K562 (cell line): ENCODE measurements around the gene MYO15A. TPM values are rescaled to one million over a fixed set of nuclear protein-coding genes. Genes with fewer than 3 reads are reported as not detected.

Source experiments
- ASH1L ChIP-seq: fragments of 450-650 bp; IDR thresholded peaks from 2 replicates; pipeline ENCODE4 v1.6.1; 2018; ENCODE audit warnings: borderline replicate concordance, mild to moderate bottlenecking, low read depth; ENCODE audit not compliant: partially characterized antibody
- CBFA2T3 ChIP-seq: fragments of 450-650 bp; IDR thresholded peaks from 2 replicates; pipeline ENCODE4 v1.6.1; 2017
- CHD2 ChIP-seq: IDR thresholded peaks from 2 replicates; pipeline ENCODE4 v1.6.1; 2011; ENCODE audit warnings: low read depth, low read length
- ETV6 ChIP-seq, 3 experiments: fragments of 150-350 bp in 1 of 3; sonication (generic) in 1 of 3; formaldehyde crosslinking in 1 of 3; IDR thresholded peaks; 2 replicates each; pipeline versions ENCODE4 v1.6.1 to v1.8.0; 2014 to 2022; ENCODE audit warnings: borderline replicate concordance in 2 of 3, low read depth in 2 of 3, antibody characterized with exemption in 1 of 3, low read length in 1 of 3, mild to moderate bottlenecking in 1 of 3, missing genetic modification reagents in 1 of 3
- HDAC2 ChIP-seq: fragments of 450-650 bp; IDR thresholded peaks from 2 replicates; pipeline ENCODE4 v1.6.1; 2016; ENCODE audit warnings: mild to moderate bottlenecking
- MED1 ChIP-seq: sonication (generic); formaldehyde crosslinking; IDR thresholded peaks from 2 replicates; pipeline ENCODE4 v1.8.1; 2023; ENCODE audit warnings: missing genetic modification reagents, borderline replicate concordance
- NFXL1 ChIP-seq: fragments of 450-650 bp; formaldehyde crosslinking; IDR thresholded peaks from 2 replicates; pipeline ENCODE4 v1.4.0; 2021; ENCODE audit warnings: mild to moderate bottlenecking
- OTX1 ChIP-seq: fragments of 450-650 bp; formaldehyde crosslinking; IDR thresholded peaks from 2 replicates; pipeline ENCODE4 v1.4.0; 2022; ENCODE audit warnings: mild to moderate bottlenecking
- PPARD ChIP-seq: fragments of 250-450 bp; sonication (Bioruptor Pico); IDR thresholded peaks from 2 replicates; pipeline ENCODE4 v1.8.0; 2022; ENCODE audit warnings: inconsistent platforms, mild to moderate bottlenecking, moderate library complexity
- RBM39 ChIP-seq: fragments of 200-400 bp; formaldehyde crosslinking; optimal IDR thresholded peaks from 2 replicates; pipeline ENCODE3; 2018; ENCODE audit warnings: low read depth, low read length
- SETDB1 ChIP-seq: IDR thresholded peaks from one replicate; pipeline ENCODE4 v1.6.1; 2012; ENCODE audit warnings: low read length, control low read depth, inconsistent platforms
- SMARCB1 ChIP-seq: IDR thresholded peaks from 2 replicates; pipeline ENCODE4 v1.6.1; 2011; ENCODE audit warnings: improper control_type of control experiment, low read depth; ENCODE audit not compliant: insufficient read length
- SMC3 ChIP-seq: conservative IDR thresholded peaks from 2 replicates; pipeline ENCODE4 v1.6.1; 2011; ENCODE audit warnings: low read depth, low read length, improper control_type of control experiment; ENCODE audit not compliant: insufficient read depth
- STAG1 ChIP-seq: sonication (generic); formaldehyde crosslinking; IDR thresholded peaks from 2 replicates; pipeline ENCODE4 v1.5.0; 2020; ENCODE audit warnings: missing genetic modification reagents, borderline replicate concordance
- TCF7L2 ChIP-seq: fragments of 150-350 bp; IDR thresholded peaks from 2 replicates; pipeline ENCODE4 v1.6.1; 2016; ENCODE audit warnings: low read depth, mild to moderate bottlenecking, low read length, moderate library complexity
- YY1 ChIP-seq, 3 experiments: IDR thresholded peaks; 2 replicates each; pipeline ENCODE4 v1.6.1; 2011; ENCODE audit warnings: low read length in 2 of 3, mild to moderate bottlenecking in 2 of 3, moderate library complexity in 2 of 3, borderline replicate concordance in 1 of 3, control low read depth in 1 of 3, low read depth in 1 of 3; ENCODE audit not compliant: insufficient read depth in 3 of 3, insufficient replicate concordance in 2 of 3, control insufficient read depth in 1 of 3, insufficient read length in 1 of 3; ENCODE audit errors: extremely low read depth in 1 of 3
- ZFP36 ChIP-seq: fragments of 150-350 bp; IDR thresholded peaks from 2 replicates; pipeline ENCODE4 v1.6.1; 2018; ENCODE audit warnings: low read length, low read depth; ENCODE audit not compliant: partially characterized antibody
- ZNF444 ChIP-seq: fragments of 250-450 bp; sonication (Bioruptor Pico); IDR thresholded peaks from 2 replicates; pipeline ENCODE4 v1.4.0; 2020; ENCODE audit warnings: mild to moderate bottlenecking, moderate library complexity
- ZNF551 ChIP-seq: fragments of 250-450 bp; sonication (Bioruptor Pico); IDR thresholded peaks from 2 replicates; pipeline ENCODE4 v1.5.0; 2021; ENCODE audit warnings: mild to moderate bottlenecking, moderate library complexity
- ZNF586 ChIP-seq: fragments of 450-650 bp; formaldehyde crosslinking; conservative IDR thresholded peaks from 2 replicates; pipeline ENCODE4 v1.4.0; 2020; ENCODE audit warnings: mild to moderate bottlenecking, moderate library complexity
- ZNF707 ChIP-seq: fragments of 250-450 bp; sonication (Bioruptor Pico); conservative IDR thresholded peaks from 2 replicates; pipeline ENCODE4 v1.8.0; 2022; ENCODE audit warnings: inconsistent platforms, mild to moderate bottlenecking, moderate library complexity
- polyA plus RNA-seq, 8 experiments: library from polyadenylated mRNA; depleted of rRNA in 4 of 8; stranded (reverse) in 5 of 8; unstranded in 3 of 8; fragments of >200 nt; fragmentation: Nextera tagmentation in 2 of 8; fragmentation: Illumina TruSeq in 1 of 8; extraction: Ambion mirVana in 2 of 8; extraction: Trizol in 1 of 8; gene quantifications; 2 replicates each; pipeline versions ENCODE4 v1.2.1 to v1.2.3, GENCODE V29; 2011 to 2014; ENCODE audit warnings: inconsistent platforms in 1 of 8, missing spikeins in 1 of 8
- total RNA-seq, 7 experiments: library from RNA; depleted of rRNA in 6 of 7; stranded (reverse); fragments of >200 nt in 6 of 7; fragmentation: Illumina TruSeq in 2 of 7; extraction: Trizol in 2 of 7; gene quantifications; 2 replicates each; pipeline versions ENCODE4 v1.2.1 to v1.2.3, GENCODE V29; 2011 to 2021; ENCODE audit warnings: low replicate concordance in 1 of 7
- TF ChIP-seq, protein P1 (sequence below): sonication (generic); formaldehyde crosslinking; IDR thresholded peaks from 2 replicates; pipeline ENCODE4 v1.8.0; 2022; ENCODE audit warnings: mild to moderate bottlenecking, missing genetic modification reagents, borderline replicate concordance
- TF ChIP-seq, protein P2 (sequence below): IDR thresholded peaks from 2 replicates; pipeline ENCODE4 v1.6.1; 2012; ENCODE audit warnings: low read depth, low read length, improper control_type of control experiment, borderline replicate concordance

Gene MYO15A
- total and polyA plus RNA-seq, 9 of the 15 experiments (the other 6 are each of a cell fraction or from before 2014, with no cell fraction given) = 0.05 to 0.88 (median 0.14) TPM; not detected in 1

DNA sequence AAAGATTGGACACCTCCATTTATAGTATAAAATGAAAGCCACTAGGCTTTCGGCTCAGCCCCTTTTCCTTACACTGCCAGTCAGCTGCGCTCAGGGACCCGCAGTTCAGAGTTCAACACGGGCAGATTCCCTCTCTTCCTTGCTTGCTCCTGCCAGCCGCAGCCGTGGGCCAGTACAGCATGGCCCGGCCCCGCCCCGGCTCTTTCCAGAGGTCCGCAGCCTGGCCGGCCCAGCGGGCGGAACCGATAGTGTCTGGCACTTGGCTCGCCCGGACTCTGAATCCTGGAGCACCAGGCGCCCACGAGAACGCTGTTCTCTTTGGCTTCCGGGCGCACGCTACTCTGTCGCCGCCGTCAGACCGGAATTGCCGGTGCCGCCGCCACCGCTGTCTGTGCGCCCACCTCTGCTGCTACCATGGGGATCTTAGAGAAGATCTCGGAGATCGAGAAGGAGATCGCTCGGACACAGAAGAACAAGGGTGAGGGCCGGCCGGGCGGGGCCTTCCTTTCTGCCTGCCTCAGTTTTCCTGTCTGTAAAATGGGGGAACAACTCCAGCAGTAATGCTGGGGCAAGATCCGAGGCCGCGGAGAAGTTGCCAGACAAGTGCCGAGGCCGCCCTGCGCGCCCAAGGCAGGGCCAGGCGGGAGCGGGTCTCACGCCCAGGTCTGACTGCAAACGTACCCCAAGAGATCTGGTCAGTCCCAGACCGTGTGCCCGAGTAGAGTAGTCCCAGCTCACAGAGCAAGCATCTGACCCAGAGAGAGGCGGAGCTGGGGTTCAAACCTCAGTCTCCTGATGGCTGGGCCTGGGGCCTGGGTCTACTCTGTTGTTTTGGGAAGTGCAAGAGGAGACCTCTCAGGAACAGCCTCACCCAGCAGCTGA, 20.7 kb upstream of the MYO15A start, which contains the start of gene DRG2 (continued):
- TF ChIP-seq, protein P1, sequence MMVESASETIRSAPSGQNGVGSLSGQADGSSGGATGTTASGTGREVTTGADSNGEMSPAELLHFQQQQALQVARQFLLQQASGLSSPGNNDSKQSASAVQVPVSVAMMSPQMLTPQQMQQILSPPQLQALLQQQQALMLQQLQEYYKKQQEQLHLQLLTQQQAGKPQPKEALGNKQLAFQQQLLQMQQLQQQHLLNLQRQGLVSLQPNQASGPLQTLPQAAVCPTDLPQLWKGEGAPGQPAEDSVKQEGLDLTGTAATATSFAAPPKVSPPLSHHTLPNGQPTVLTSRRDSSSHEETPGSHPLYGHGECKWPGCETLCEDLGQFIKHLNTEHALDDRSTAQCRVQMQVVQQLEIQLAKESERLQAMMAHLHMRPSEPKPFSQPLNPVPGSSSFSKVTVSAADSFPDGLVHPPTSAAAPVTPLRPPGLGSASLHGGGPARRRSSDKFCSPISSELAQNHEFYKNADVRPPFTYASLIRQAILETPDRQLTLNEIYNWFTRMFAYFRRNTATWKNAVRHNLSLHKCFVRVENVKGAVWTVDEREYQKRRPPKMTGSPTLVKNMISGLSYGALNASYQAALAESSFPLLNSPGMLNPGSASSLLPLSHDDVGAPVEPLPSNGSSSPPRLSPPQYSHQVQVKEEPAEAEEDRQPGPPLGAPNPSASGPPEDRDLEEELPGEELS = no peak; the same call in 1 of the 2 replicates
- TF ChIP-seq CBFA2T3 = no peak
- TF ChIP-seq ZNF707 (CRISPR knock-in tag) = no peak
- TF ChIP-seq ZFP36 = peak; percentile 83
- no peak for TF ChIP-seq NFXL1 (CRISPR knock-in tag)
- no peak for TF ChIP-seq ZNF551 (CRISPR knock-in tag)
- TF ChIP-seq OTX1 = 0 out of 2 replicates have a peak, but pooled peaks have one; percentile 45
- no peak; the same call in 1 of the 2 replicates for TF ChIP-seq CHD2
- TF ChIP-seq SMARCB1 = no peak
- TF ChIP-seq MED1 (CRISPR knock-in tag) = no peak
- no peak for TF ChIP-seq ZNF586 (CRISPR knock-in tag)
- TF ChIP-seq TCF7L2 = no peak
- TF ChIP-seq ETV6 (IDR thresholded peaks at IDR 0.05; ENCODE audit: borderline replicate concordance in 1 of 2, low read depth in 2 of 2, low read length in 1 of 2) = no peak
- TF ChIP-seq ETV6 (CRISPR knock-in tag; IDR thresholded peaks at IDR 0.05; ENCODE audit: borderline replicate concordance) = peak; percentile 45; the same call in 1 of the 2 replicates
- no peak for TF ChIP-seq ZNF444 (CRISPR knock-in tag)
- TF ChIP-seq PPARD (CRISPR knock-in tag) = no peak
- TF ChIP-seq, protein P2, sequence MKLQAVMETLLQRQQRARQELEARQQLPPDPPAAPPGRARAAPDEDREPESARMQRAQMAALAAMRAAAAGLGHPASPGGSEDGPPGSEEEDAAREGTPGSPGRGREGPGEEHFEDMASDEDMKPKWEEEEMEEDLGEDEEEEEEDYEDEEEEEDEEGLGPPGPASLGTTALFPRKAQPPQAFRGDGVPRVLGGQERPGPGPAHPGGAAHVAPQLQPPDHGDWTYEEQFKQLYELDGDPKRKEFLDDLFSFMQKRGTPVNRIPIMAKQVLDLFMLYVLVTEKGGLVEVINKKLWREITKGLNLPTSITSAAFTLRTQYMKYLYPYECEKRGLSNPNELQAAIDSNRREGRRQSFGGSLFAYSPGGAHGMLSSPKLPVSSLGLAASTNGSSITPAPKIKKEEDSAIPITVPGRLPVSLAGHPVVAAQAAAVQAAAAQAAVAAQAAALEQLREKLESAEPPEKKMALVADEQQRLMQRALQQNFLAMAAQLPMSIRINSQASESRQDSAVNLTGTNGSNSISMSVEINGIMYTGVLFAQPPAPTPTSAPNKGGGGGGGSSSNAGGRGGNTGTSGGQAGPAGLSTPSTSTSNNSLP = no peak
- no peak for TF ChIP-seq STAG1 (CRISPR knock-in tag)
- TF ChIP-seq SMC3 = 0 out of 2 replicates have a peak, but pooled peaks have one; percentile 16
- TF ChIP-seq ASH1L = no peak
- peak in 2 of 3 experiments; percentile 74 to 79 for TF ChIP-seq YY1 (IDR thresholded peaks at IDR 0.05; ENCODE audit: borderline replicate concordance in 1 of 3, control insufficient read depth in 1 of 3, extremely low read depth in 1 of 3, insufficient read depth in 3 of 3, insufficient read length in 1 of 3, insufficient replicate concordance in 2 of 3, low read depth in 1 of 3, low read length in 2 of 3)
- TF ChIP-seq HDAC2 = peak; percentile 99
- no peak for TF ChIP-seq SETDB1
- no peak for TF ChIP-seq RBM39
